Activated CD4-positive, CD25-positive, alpha-beta regulatory T cell (primary cell): ENCODE results near the gene GIMAP6.
"Not testable (repeated sequence)": the region's sequence is repeated elsewhere in the genome, so short reads cannot be mapped to it uniquely, and the experiment has no call there.

Experiments
- DNase-seq, 4 experiments: peaks; one replicate each; lab custom pipeline; 2025; lab: John Stamatoyannopoulos, UW

The GIMAP6 gene

DNA sequence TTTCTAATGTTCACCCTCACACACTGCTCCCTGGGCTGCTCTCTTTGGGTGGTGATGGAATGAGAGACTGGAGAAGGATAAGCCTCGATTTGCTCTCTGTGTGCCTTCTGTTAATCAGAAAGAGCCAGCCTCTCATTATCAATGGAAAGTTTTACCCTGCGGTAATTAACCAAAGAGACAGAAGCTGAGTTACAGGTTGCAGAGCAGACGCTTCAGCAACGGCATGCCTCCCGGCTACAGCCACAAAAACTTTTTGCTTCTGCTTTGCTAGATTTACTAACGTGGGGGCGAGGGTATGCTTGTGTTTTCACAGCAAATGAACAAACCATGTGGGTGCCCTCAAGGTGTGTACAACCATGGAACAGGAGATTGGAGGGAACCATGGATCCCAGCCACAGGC lies 47.0 kb downstream of the GIMAP6 start:
- no peak for DNase-seq

DNA sequence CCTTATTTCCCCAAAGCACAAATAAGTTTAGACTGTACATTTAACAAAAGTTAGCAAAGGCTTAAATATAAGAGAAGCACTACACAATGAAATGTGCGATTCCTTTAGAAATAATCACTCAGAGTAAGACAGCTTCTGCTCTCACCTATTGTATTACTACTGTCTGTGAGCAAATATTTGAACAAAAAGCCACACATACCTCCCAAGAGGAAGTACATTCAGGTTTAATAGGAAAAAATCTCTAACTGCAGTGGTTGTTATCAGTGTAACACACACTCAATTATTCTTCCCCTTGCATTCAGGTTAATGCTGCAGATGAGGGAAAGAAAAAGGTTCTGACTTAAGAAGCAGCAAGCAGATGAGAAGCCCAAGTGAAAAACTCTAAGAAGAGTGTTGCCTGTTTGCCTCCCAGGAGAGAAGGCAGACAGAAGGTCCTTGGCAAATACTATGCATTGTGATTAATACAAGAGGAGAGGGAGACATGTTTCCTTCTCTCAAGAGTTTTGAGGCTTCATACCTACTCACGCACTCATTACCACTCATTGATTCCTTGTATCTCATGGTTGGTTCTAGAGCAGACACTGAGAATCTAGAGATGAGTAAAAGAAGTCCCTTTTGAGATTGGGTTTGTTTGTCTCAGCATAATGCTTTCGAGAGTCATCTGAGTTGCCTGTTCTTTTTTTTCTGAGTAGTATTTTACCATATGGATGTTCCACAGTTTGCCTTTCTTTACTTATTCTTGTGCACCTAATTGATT lies 51.4 kb downstream of the GIMAP6 start:
- no peak for DNase-seq

DNA sequence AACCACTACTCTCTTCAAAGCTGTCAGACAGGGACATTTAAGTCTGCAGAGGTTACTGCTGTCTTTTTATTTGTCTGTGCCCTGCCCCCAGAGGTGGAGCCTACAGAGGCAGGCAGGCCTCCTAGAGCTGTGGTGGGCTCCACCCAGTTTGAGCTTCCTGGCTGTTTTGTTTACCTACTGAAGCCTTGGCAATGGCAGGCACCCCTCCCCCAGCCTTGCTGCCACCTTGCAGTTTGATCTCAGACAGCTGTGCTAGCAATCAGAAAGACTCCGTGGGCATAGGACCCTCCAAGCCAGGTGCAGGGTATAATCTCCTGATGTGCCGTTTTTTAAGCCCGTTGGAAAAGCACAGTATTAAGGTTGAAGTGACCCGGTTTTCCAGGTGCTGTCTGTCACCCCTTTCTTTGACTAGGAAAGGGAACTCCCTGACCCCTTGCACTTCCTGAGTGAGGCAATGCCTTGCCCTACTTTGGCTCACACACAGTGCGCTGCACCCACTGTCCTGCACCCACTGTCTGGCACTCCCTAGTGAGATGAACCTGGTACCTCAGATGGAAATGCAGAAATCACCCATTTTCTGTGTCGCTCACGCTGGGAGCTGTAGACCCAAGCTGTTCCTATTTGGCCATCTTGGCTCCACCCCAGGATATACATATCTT lies 52.1 kb downstream of the GIMAP6 start:
- not testable (repeated sequence) for DNase-seq
